SK-N-SH treated with all-trans-retinoic acid at 6 μM for 48 hours (cell line): ENCODE measurements around the gene NAMPT.

Experiments
- ATAC-seq: fragments of 200-7000 bp; cut with Tn5 transposase; 3 replicates; pipeline ENCODE4 v1.9.1; 2020; ENCODE audit warnings: mild to moderate bottlenecking, moderate library complexity
- CREB5 ChIP-seq: fragments of 250-450 bp; sonication (Bioruptor Pico); IDR thresholded peaks from 2 replicates; pipeline ENCODE4 v1.5.1; 2020; ENCODE audit warnings: low read depth, mild to moderate bottlenecking, moderate library complexity
- CSDC2 ChIP-seq: fragments of 250-450 bp; sonication (Bioruptor Pico); IDR thresholded peaks from 2 replicates; pipeline ENCODE4 v1.5.0; 2020; ENCODE audit warnings: mild to moderate bottlenecking, moderate library complexity
- CSRNP3 ChIP-seq: fragments of 250-450 bp; sonication (Bioruptor Pico); IDR thresholded peaks from 2 replicates; pipeline ENCODE4 v1.5.1; 2021; ENCODE audit warnings: mild to moderate bottlenecking, moderate library complexity
- ESRRG ChIP-seq: fragments of 250-450 bp; sonication (Bioruptor Pico); IDR thresholded peaks from 2 replicates; pipeline ENCODE4 v1.6.1; 2021; ENCODE audit warnings: mild to moderate bottlenecking
- GLIS3 ChIP-seq: fragments of 250-450 bp; sonication (Bioruptor Pico); IDR thresholded peaks from 2 replicates; pipeline ENCODE4 v1.5.0; 2020; ENCODE audit warnings: mild to moderate bottlenecking, moderate library complexity
- ISL1 ChIP-seq: fragments of 250-450 bp; sonication (Bioruptor Pico); IDR thresholded peaks from 2 replicates; pipeline ENCODE4 v2.1.2; 2022; ENCODE audit warnings: mild to moderate bottlenecking, moderate library complexity
- PATZ1 ChIP-seq: fragments of 250-450 bp; sonication (Bioruptor Pico); IDR thresholded peaks from 2 replicates; pipeline ENCODE4 v1.8.0; 2020; ENCODE audit warnings: mild to moderate bottlenecking, moderate library complexity, borderline replicate concordance
- POU6F1 ChIP-seq: fragments of 250-450 bp; sonication (Bioruptor Pico); IDR thresholded peaks from 2 replicates; pipeline ENCODE4 v1.8.0; 2021; ENCODE audit warnings: low read depth, mild to moderate bottlenecking, moderate library complexity, borderline replicate concordance
- PPARA ChIP-seq: fragments of 250-450 bp; sonication (Bioruptor Pico); IDR thresholded peaks from 2 replicates; pipeline ENCODE4 v1.5.0; 2020; ENCODE audit warnings: mild to moderate bottlenecking, borderline replicate concordance
- RARB ChIP-seq: fragments of 250-450 bp; sonication (Bioruptor Pico); IDR thresholded peaks from 2 replicates; pipeline ENCODE4 v1.8.0; 2021; ENCODE audit warnings: mild to moderate bottlenecking, moderate library complexity
- SNAI2 ChIP-seq: fragments of 250-450 bp; sonication (Bioruptor Pico); IDR thresholded peaks from 2 replicates; pipeline ENCODE4 v1.5.0; 2020; ENCODE audit warnings: mild to moderate bottlenecking, moderate library complexity
- TCF4 ChIP-seq: fragments of 250-450 bp; sonication (Bioruptor Pico); IDR thresholded peaks from 2 replicates; pipeline ENCODE4 v1.8.0; 2021; ENCODE audit warnings: mild to moderate bottlenecking, moderate library complexity, borderline replicate concordance
- ZFP30 ChIP-seq: fragments of 450-650 bp; formaldehyde crosslinking; IDR thresholded peaks from 2 replicates; pipeline ENCODE4 v1.5.0; 2022; ENCODE audit warnings: mild to moderate bottlenecking, moderate library complexity
- ZNF565 ChIP-seq: fragments of 450-650 bp; formaldehyde crosslinking; conservative IDR thresholded peaks from 2 replicates; pipeline ENCODE4 v1.5.0; 2020; ENCODE audit warnings: low read depth, mild to moderate bottlenecking, moderate library complexity
- ZNF70 ChIP-seq: fragments of 450-650 bp; formaldehyde crosslinking; IDR thresholded peaks from 2 replicates; pipeline ENCODE4 v1.5.0; 2020; ENCODE audit warnings: mild to moderate bottlenecking, moderate library complexity
- ZNF8 ChIP-seq: fragments of 450-650 bp; formaldehyde crosslinking; IDR thresholded peaks from 2 replicates; pipeline ENCODE4 v1.5.0; 2020; ENCODE audit warnings: mild to moderate bottlenecking, moderate library complexity
- TF ChIP-seq, protein P1 (sequence below): fragments of 250-450 bp; sonication (Bioruptor Pico); IDR thresholded peaks from 2 replicates; pipeline ENCODE4 v1.5.0; 2020; ENCODE audit warnings: mild to moderate bottlenecking, moderate library complexity

NAMPT gene

DNA sequence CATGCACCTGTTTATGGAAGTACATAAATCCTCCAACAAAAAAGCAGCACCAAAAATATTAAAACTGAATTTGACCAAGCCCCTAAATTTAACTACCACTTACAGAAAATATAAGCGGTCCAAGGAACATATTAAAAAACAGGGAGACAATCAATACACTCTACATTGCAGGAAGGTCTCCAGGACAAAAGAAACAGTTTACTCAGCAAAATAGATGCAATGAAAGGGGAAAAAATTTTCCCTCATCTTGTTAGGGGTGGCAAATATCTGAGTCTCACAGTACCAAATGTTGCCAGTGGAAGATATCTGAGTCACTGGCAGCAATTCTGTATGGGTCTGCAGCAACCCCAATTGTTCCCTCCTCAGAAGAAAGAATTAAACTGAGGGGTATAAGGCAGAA, 50.4 kb downstream of the NAMPT start:
- TF ChIP-seq, protein P1, sequence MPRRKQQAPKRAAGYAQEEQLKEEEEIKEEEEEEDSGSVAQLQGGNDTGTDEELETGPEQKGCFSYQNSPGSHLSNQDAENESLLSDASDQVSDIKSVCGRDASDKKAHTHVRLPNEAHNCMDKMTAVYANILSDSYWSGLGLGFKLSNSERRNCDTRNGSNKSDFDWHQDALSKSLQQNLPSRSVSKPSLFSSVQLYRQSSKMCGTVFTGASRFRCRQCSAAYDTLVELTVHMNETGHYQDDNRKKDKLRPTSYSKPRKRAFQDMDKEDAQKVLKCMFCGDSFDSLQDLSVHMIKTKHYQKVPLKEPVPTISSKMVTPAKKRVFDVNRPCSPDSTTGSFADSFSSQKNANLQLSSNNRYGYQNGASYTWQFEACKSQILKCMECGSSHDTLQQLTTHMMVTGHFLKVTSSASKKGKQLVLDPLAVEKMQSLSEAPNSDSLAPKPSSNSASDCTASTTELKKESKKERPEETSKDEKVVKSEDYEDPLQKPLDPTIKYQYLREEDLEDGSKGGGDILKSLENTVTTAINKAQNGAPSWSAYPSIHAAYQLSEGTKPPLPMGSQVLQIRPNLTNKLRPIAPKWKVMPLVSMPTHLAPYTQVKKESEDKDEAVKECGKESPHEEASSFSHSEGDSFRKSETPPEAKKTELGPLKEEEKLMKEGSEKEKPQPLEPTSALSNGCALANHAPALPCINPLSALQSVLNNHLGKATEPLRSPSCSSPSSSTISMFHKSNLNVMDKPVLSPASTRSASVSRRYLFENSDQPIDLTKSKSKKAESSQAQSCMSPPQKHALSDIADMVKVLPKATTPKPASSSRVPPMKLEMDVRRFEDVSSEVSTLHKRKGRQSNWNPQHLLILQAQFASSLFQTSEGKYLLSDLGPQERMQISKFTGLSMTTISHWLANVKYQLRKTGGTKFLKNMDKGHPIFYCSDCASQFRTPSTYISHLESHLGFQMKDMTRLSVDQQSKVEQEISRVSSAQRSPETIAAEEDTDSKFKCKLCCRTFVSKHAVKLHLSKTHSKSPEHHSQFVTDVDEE (CRISPR knock-in tag): no peak
- TF ChIP-seq RARB (CRISPR knock-in tag) (no peak), PPARA (CRISPR knock-in tag) (no peak), ZNF8 (no peak), TCF4 (CRISPR knock-in tag) (no peak), ZFP30 (no peak), PATZ1 (CRISPR knock-in tag) (no peak), ISL1 (CRISPR knock-in tag) (no peak), CSRNP3 (no peak), CREB5 (CRISPR knock-in tag) (no peak)
- ATAC-seq: no peak

GRCh38 chr7:106231856-106232490, 52.8 kb downstream of the NAMPT start:
- TF ChIP-seq, protein P1 (CRISPR knock-in tag): no peak
- TF ChIP-seq CSDC2 (CRISPR knock-in tag): no peak
- TF ChIP-seq CSRNP3: no peak
- TF ChIP-seq ZNF8: no peak
- no peak for TF ChIP-seq GLIS3 (CRISPR knock-in tag)
- no peak for TF ChIP-seq ZFP30
- no peak for TF ChIP-seq ZNF565 (CRISPR knock-in tag)
- TF ChIP-seq TCF4 (CRISPR knock-in tag): no peak
- no peak for TF ChIP-seq CREB5 (CRISPR knock-in tag)
- no peak for ATAC-seq

DNA sequence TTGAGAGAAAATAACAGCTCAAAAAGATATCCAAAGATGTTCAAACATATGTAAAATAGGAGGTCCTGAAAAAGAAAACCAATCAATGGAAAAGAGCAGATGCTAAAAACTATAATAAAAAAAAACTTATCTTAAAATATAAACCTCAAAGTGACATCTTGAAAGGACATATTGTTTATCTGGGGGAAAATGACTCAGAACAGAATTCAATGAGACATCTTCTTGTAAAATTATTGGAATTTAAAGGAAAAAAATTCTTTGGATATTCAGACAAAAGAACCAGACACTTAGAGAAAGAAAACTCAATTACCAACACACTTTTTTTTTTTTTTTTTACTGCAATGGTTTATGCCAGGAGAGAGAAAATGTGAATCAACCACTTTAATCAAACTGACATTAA, 58.9 kb downstream of the NAMPT start:
- no peak for ATAC-seq
- TF ChIP-seq RARB (CRISPR knock-in tag) (no peak), GLIS3 (CRISPR knock-in tag) (no peak), PATZ1 (CRISPR knock-in tag) (no peak), ESRRG (CRISPR knock-in tag) (no peak), POU6F1 (CRISPR knock-in tag) (no peak), TCF4 (CRISPR knock-in tag) (no peak), ZNF70 (CRISPR knock-in tag) (no peak), SNAI2 (CRISPR knock-in tag) (no peak), PPARA (CRISPR knock-in tag) (no peak)
